Neutrophil (primary cell): ENCODE measurements around the gene RCAN1.

Source experiments
- H3K27ac ChIP-seq: fragments of 200-600 bp; sonication (generic); 2 replicates; pipeline ENCODE4 v1.5.1; 2016; ENCODE audit warnings: mild to moderate bottlenecking, moderate library complexity
- H3K27me3 ChIP-seq: fragments of 200-600 bp; sonication (generic); 2 replicates; pipeline ENCODE4 v1.6.0; 2016; ENCODE audit warnings: mild to moderate bottlenecking
- H3K36me3 ChIP-seq: fragments of 200-600 bp; sonication (generic); 2 replicates; pipeline ENCODE4 v1.5.1; 2017
- H3K4me1 ChIP-seq, 2 experiments: fragments of 200-600 bp in 1 of 2; sonication (generic) in 1 of 2; 1 replicate in 1 of 2; 2 replicates in 1 of 2; pipeline versions ENCODE4 v1.5.1 to v1.6.1; 2013 to 2016; ENCODE audit warnings: low read depth in 1 of 2, low read length in 1 of 2, mild to moderate bottlenecking in 1 of 2, moderate library complexity in 1 of 2; ENCODE audit not compliant: control insufficient read depth in 1 of 2, insufficient read depth in 1 of 2
- H3K4me3 ChIP-seq, 2 experiments: fragments of 200-600 bp in 1 of 2; sonication (generic) in 1 of 2; 1 replicate in 1 of 2; 2 replicates in 1 of 2; pipeline ENCODE4 v1.5.1; 2013 to 2016; ENCODE audit warnings: low read depth in 1 of 2, low read length in 1 of 2, mild to moderate bottlenecking in 1 of 2, moderate library complexity in 1 of 2
- H3K9me3 ChIP-seq: fragments of 200-600 bp; sonication (generic); 2 replicates; pipeline ENCODE4 v1.5.1; 2016
- CTCF ChIP-seq: fragments of 200-600 bp; sonication (generic); IDR thresholded peaks from 2 replicates; pipeline ENCODE4 v1.5.1; 2016; ENCODE audit warnings: antibody characterized with exemption

The RCAN1 gene

GRCh38 chr21:34613679-34614627, 960 bp downstream of the RCAN1 start:
- peak overlapping the region; percentile 92 for H3K27ac ChIP-seq
- no peaks in the 10 kb centered on the region for H3K9me3 ChIP-seq
- H3K4me1 ChIP-seq, result peaks cover 21 to 28% of the 10 kb centered on the region in 2 experiments
- H3K36me3 ChIP-seq, result no peaks in the 10 kb centered on the region
- peak overlapping the region; percentile 73 to 77 for H3K4me3 ChIP-seq
- H3K27me3 ChIP-seq, result peaks cover 10% of the 10 kb centered on the region
- TF ChIP-seq CTCF, result no peak

- no peak for TF ChIP-seq CTCF
- peaks cover 10% of the 10 kb centered on the region for H3K27me3 ChIP-seq
Observed at GRCh38 chr21:34612557-34612956, 2.4 kb downstream of the RCAN1 start.

GRCh38 chr21:34612056-34612455, 2.9 kb downstream of the RCAN1 start:
- Histone ChIP-seq H3K36me3 (no peaks in the 10 kb centered on the region), H3K27me3 (peaks cover 10% of the 10 kb centered on the region)
- TF ChIP-seq CTCF, result no peak

More at GRCh38 chr21:34612557-34612956, 2.4 kb downstream of the RCAN1 start:
- Histone ChIP-seq H3K36me3 (no peaks in the 10 kb centered on the region), H3K4me3 (no peak overlapping the region), H3K4me1 (peaks cover 13 to 21% of the 10 kb centered on the region in 2 experiments), H3K9me3 (no peaks in the 10 kb centered on the region), H3K27ac (no peak overlapping the region)

GRCh38 chr21:34611528-34611927, 3.4 kb downstream of the RCAN1 start:
- TF ChIP-seq CTCF, result no peak
- Histone ChIP-seq H3K9me3 (no peaks in the 10 kb centered on the region), H3K27me3 (peaks cover 10% of the 10 kb centered on the region), H3K4me1 (peaks cover 13 to 21% of the 10 kb centered on the region in 2 experiments), H3K4me3 (no peak overlapping the region), H3K27ac (no peak overlapping the region), H3K36me3 (no peaks in the 10 kb centered on the region)

More at GRCh38 chr21:34612056-34612455, 2.9 kb downstream of the RCAN1 start:
- H3K9me3 ChIP-seq, result no peaks in the 10 kb centered on the region
- H3K27ac ChIP-seq, result no peak overlapping the region
- peaks cover 13 to 21% of the 10 kb centered on the region in 2 experiments for H3K4me1 ChIP-seq
- no peak overlapping the region for H3K4me3 ChIP-seq

- Histone ChIP-seq H3K4me1 (peaks cover 8 to 15% of the 10 kb centered on the region in 2 experiments), H3K27me3 (peaks cover 10% of the 10 kb centered on the region), H3K9me3 (no peaks in the 10 kb centered on the region), H3K36me3 (no peaks in the 10 kb centered on the region), H3K4me3 (no peak overlapping the region), H3K27ac (no peak overlapping the region)
- no peak for TF ChIP-seq CTCF
Observed at GRCh38 chr21:34609933-34610549, 4.9 kb downstream of the RCAN1 start.
